CMK (cell line): ENCODE results near the gene PHF1.

Experiments
- DNase-seq: peaks from one replicate; pipeline ENCODE4 v3.0.0-alpha.2; 2010; ENCODE audit warnings: low read depth

Gene PHF1

GRCh38 chr6:33418690-33419291 lies 8.0 kb downstream of the PHF1 start:
- DNase-seq = no peak

- DNase-seq = no peak
Measured at GRCh38 chr6:33419580-33420490, 9.0 kb downstream of the PHF1 start, which contains the start of gene SYNGAP1. Gene SYNGAP1 (plus strand): TSS chr6:33420065. CDS start chr6:33420265, 200 bp downstream.

GRCh38 chr6:33420491-33421343 lies 9.9 kb downstream of the PHF1 start:
- no peak for DNase-seq

- no peak for DNase-seq
Measured at GRCh38 chr6:33421344-33421643, 10.5 kb downstream of the PHF1 start.

GRCh38 chr6:33423777-33424176 lies 13.0 kb downstream of the PHF1 start:
- no peak for DNase-seq

- no peak for DNase-seq
Measured at GRCh38 chr6:33424855-33425667, 14.2 kb downstream of the PHF1 start.

GRCh38 chr6:33425668-33426577 lies 15.1 kb downstream of the PHF1 start:
- DNase-seq = peak; percentile 86

- no peak for DNase-seq
Measured at GRCh38 chr6:33426590-33427511, 16.0 kb downstream of the PHF1 start.

- DNase-seq = no peak
Measured at GRCh38 chr6:33427585-33428223, 16.9 kb downstream of the PHF1 start.

GRCh38 chr6:33428224-33428965 lies 17.6 kb downstream of the PHF1 start:
- DNase-seq = peak; percentile 87

GRCh38 chr6:33428966-33429749 lies 18.3 kb downstream of the PHF1 start:
- no peak for DNase-seq

- no peak for DNase-seq
Measured at GRCh38 chr6:33429750-33430052, 18.9 kb downstream of the PHF1 start.

GRCh38 chr6:33430334-33430733 lies 19.5 kb downstream of the PHF1 start:
- no peak for DNase-seq

- peak; percentile 89 for DNase-seq
Measured at GRCh38 chr6:33430991-33431879, 20.4 kb downstream of the PHF1 start.

- DNase-seq = peak; percentile 84
Measured at GRCh38 chr6:33431880-33432541, 21.2 kb downstream of the PHF1 start.

- DNase-seq = no peak
Measured at GRCh38 chr6:33432546-33432945, 21.7 kb downstream of the PHF1 start.
